Adrenal gland (tissue), 5 donors: ENCODE data around the gene AGPAT2.

Source experiments
- CTCF ChIP-seq, 6 experiments: fragments of 450-650 bp in 4 of 6; fragments of 200-600 bp in 2 of 6; sonication (generic) in 1 of 6; IDR thresholded peaks; 1 replicate in 5 of 6; 2 replicates in 1 of 6; pipeline versions ENCODE4 v1.5.1 to v1.8.0; 2016 to 2021; ENCODE audit warnings: antibody characterized with exemption in 6 of 6, mild to moderate bottlenecking in 2 of 6, moderate library complexity in 1 of 6
- POLR2A ChIP-seq, 2 donors: fragments of 450-650 bp; IDR thresholded peaks; one replicate each; pipeline ENCODE4 v1.6.1; 2017; ENCODE audit warnings: antibody characterized with exemption in 2 of 2, mild to moderate bottlenecking in 2 of 2, moderate library complexity in 1 of 2
- donor health status: DM: no; HTN: no; CAD: no.

GRCh38 chr9:136701668-136702053, 14.4 kb upstream of the AGPAT2 start:
- no peak for TF ChIP-seq CTCF (IDR thresholded peaks at IDR 0.05)
- TF ChIP-seq POLR2A (IDR thresholded peaks at IDR 0.05): no peak
